ENCODE data around the gene CRLF2.
"Not testable (repeated sequence)": the region's sequence is repeated elsewhere in the genome, so short reads cannot be mapped to it uniquely, and the experiment has no call there.

Gene CRLF2

DNA sequence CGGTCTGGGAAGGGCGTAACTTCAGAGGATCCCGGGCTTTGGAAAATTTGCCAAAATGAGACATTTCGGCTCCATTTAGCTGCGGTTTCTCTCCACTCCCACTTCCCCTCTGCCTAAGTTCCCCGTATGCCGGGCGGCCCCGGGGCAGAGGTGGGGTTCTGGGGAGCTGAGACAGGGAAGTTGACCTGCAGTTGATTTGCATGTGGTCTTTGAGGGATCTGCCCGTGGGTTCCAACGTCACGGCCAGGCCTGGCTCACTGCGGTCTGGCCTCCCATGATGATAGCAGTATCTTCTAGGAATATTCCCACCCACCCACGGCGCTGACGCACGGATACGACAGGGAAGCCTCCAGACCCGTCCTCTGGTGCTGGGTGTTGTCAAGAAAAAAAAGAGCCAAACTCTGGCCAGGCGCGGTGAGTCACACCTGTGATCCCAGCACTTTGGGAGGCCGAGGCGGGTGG lies 27.3 kb upstream of the CRLF2 start:
- Histone ChIP-seq H3K27me3 (ENCODE audit: insufficient read depth, poor library complexity, severe bottlenecking) (no peaks in the 10 kb centered on the region), H3K4me1 (ENCODE audit: insufficient read depth, poor library complexity, severe bottlenecking) (no peaks in the 10 kb centered on the region), H3K9me3 (ENCODE audit: severe bottlenecking) (peaks cover 7% of the 10 kb centered on the region), H3K27ac (ENCODE audit: poor library complexity, severe bottlenecking) (no peak overlapping the region), H3K4me3 (ENCODE audit: severe bottlenecking) (no peak overlapping the region), H3K36me3 (ENCODE audit: low read depth) (no peaks in the 10 kb centered on the region)
- ATAC-seq (ENCODE audit: low read depth) (no peak), DNase-seq (ENCODE audit: low spot score) (peak; percentile 65)
- TF ChIP-seq, protein P1, sequence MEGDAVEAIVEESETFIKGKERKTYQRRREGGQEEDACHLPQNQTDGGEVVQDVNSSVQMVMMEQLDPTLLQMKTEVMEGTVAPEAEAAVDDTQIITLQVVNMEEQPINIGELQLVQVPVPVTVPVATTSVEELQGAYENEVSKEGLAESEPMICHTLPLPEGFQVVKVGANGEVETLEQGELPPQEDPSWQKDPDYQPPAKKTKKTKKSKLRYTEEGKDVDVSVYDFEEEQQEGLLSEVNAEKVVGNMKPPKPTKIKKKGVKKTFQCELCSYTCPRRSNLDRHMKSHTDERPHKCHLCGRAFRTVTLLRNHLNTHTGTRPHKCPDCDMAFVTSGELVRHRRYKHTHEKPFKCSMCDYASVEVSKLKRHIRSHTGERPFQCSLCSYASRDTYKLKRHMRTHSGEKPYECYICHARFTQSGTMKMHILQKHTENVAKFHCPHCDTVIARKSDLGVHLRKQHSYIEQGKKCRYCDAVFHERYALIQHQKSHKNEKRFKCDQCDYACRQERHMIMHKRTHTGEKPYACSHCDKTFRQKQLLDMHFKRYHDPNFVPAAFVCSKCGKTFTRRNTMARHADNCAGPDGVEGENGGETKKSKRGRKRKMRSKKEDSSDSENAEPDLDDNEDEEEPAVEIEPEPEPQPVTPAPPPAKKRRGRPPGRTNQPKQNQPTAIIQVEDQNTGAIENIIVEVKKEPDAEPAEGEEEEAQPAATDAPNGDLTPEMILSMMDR (IDR thresholded peaks at IDR 0.05; ENCODE audit: poor library complexity, severe bottlenecking): no peak

DNA sequence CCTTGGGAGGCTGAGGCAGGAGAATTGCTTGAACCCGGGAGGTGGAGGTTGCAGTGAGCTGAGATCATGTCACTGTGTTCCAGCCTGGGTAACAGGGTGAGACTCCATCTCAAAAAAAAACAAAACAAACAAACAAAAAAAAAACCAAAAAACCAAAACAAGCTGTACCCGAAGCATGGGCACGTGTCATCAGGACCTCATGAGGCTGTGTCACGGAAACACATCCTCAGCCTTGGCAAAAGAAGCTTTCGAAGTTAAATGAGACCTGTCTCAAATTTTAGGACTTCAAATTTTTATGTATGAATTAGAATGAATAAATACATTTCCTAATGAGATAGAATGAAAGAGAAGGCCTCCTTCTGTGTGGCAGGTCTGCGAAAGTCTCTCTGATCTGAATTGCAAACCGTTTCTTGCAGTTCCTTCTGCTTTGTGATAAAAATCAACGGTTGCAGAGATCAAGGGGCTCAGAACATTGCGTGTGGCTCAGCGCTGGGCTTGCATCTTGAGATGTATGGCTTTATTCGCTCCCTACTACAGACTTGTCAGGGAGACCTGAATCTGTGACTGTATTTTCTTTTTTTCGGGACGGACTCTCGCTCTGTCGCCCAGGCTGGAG lies 19.5 kb upstream of the CRLF2 start:
- no peak for ATAC-seq (ENCODE audit: low read depth)
- H3K4me3 ChIP-seq (ENCODE audit: severe bottlenecking): no peak overlapping the region
- peaks cover 9% of the 10 kb centered on the region for H3K9me3 ChIP-seq (ENCODE audit: severe bottlenecking)
- peak; percentile 2 for DNase-seq (ENCODE audit: low spot score)
- no peak overlapping the region for H3K27ac ChIP-seq (ENCODE audit: poor library complexity, severe bottlenecking)
- TF ChIP-seq, protein P1 (IDR thresholded peaks at IDR 0.05; ENCODE audit: poor library complexity, severe bottlenecking): no peak
- no peaks in the 10 kb centered on the region for H3K4me1 ChIP-seq (ENCODE audit: insufficient read depth, poor library complexity, severe bottlenecking)
- H3K27me3 ChIP-seq (ENCODE audit: insufficient read depth, poor library complexity, severe bottlenecking): no peaks in the 10 kb centered on the region
- no peaks in the 10 kb centered on the region for H3K36me3 ChIP-seq (ENCODE audit: low read depth)

DNA sequence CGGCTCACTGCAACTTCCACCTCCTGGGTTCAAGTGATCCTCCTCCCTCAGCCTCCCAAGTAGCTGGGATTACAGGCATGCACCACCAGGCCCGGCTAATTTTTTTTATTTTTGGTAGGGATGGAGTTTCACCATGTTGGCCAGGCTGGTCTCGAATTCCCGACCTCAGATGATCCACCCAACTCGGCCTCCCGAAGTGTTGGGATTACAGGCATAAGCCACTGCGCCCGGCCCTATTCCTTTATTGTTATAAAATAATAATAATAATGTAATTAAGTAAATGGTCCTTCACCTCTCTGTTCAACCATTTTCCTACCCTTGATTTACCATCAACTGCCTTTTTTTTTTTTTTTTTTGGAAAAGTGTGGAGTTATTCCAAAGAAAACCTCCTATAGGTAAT lies 15.7 kb upstream of the CRLF2 start:
- not testable (repeated sequence) for H3K27ac ChIP-seq (ENCODE audit: poor library complexity, severe bottlenecking); H3K4me1 ChIP-seq (ENCODE audit: insufficient read depth, poor library complexity, severe bottlenecking); H3K4me3 ChIP-seq (ENCODE audit: severe bottlenecking); ATAC-seq (ENCODE audit: low read depth); H3K27me3 ChIP-seq (ENCODE audit: insufficient read depth, poor library complexity, severe bottlenecking); H3K36me3 ChIP-seq (ENCODE audit: low read depth)
- peak; percentile 28 for DNase-seq (ENCODE audit: low spot score)
- peaks cover 12% of the 10 kb centered on the region for H3K9me3 ChIP-seq (ENCODE audit: severe bottlenecking)

DNA sequence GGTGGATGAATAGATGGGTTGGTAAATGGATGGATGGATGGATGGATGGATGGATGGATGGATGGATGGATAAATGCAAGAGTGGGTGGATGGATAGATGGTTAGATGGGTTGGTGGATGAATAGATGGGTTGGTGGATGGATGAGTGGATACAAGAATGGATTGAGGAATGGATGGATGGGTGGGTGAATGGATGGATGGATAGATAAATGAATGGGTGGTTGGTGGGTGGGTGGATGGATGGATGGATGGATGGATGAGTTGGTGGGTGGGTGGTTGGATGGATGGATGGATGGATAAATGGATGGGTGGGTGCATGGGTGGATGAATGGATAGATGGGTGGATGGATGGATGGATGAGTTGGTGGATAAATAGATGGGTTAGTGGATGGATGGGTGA lies 13.8 kb upstream of the CRLF2 start:
- Histone ChIP-seq H3K27me3 (ENCODE audit: insufficient read depth, poor library complexity, severe bottlenecking) (no peaks in the 10 kb centered on the region), H3K27ac (ENCODE audit: poor library complexity, severe bottlenecking) (no peak overlapping the region), H3K4me3 (ENCODE audit: severe bottlenecking) (no peak overlapping the region), H3K4me1 (ENCODE audit: insufficient read depth, poor library complexity, severe bottlenecking) (no peaks in the 10 kb centered on the region), H3K9me3 (ENCODE audit: severe bottlenecking) (peaks cover 8% of the 10 kb centered on the region), H3K36me3 (ENCODE audit: low read depth) (no peaks in the 10 kb centered on the region)
- no peak for ATAC-seq (ENCODE audit: low read depth)
- TF ChIP-seq, protein P1 (IDR thresholded peaks at IDR 0.05; ENCODE audit: poor library complexity, severe bottlenecking): no peak
- no peak for DNase-seq (ENCODE audit: low spot score)

DNA sequence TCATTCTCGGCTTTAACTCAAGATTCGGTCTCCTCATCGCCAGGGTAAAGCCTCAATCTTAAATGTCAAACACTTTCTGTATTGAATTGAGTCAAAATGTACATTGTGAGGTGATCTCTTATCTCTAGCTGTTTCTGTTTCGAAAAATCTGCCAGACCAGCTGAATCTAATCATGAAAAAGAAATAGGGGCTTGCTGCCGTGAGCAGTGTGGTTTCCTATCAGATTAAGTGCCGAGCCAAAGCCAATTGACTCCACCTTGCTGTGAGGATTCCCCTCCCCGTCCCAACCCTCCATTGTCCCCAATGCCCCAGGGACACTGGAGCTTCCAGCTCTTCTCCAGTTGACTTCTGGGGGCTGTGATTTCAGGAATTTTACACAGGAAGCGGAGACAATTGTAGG lies 12.5 kb upstream of the CRLF2 start:
- DNase-seq (ENCODE audit: low spot score): peak; percentile 20
- Histone ChIP-seq H3K27ac (ENCODE audit: poor library complexity, severe bottlenecking) (no peak overlapping the region), H3K4me1 (ENCODE audit: insufficient read depth, poor library complexity, severe bottlenecking) (no peaks in the 10 kb centered on the region), H3K27me3 (ENCODE audit: insufficient read depth, poor library complexity, severe bottlenecking) (no peaks in the 10 kb centered on the region), H3K4me3 (ENCODE audit: severe bottlenecking) (no peak overlapping the region), H3K36me3 (ENCODE audit: low read depth) (no peaks in the 10 kb centered on the region), H3K9me3 (ENCODE audit: severe bottlenecking) (peaks cover 8% of the 10 kb centered on the region)
- TF ChIP-seq, protein P1 (IDR thresholded peaks at IDR 0.05; ENCODE audit: poor library complexity, severe bottlenecking): no peak
- ATAC-seq (ENCODE audit: low read depth): no peak
